Measurements from ENCODE around the gene CAPN11. TPM values are rescaled to one million over a fixed set of nuclear protein-coding genes. Genes with fewer than 3 reads are reported as not detected.

The CAPN11 gene
- total and polyA plus RNA-seq, 7 donors = 0.05 to 0.32 (median 0.13) TPM; not detected in 3

DNA sequence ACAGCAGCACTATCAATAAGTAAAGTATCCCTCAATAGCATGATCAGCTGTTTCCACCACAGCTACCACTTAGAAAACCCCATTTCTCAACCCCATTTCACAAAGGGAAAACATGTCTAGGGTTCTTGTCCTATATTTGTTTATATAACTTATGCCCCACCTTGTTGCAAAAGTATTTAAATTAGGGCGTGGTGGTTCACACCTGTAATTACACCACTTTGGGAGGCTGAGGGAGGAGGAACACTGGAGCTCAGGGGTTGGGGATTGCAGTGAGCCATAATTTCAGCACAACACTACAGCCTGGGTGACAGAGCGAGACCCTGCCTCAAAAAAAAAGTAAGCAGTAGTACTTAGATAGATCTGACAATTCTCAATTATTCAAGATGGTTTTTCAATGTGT, 35.1 kb upstream of the CAPN11 start:
- 92 to 94% (median 93%) methylated on average over 2 of the region's 2 CpGs for WGBS, 3 donors
- TF ChIP-seq, protein P1, sequence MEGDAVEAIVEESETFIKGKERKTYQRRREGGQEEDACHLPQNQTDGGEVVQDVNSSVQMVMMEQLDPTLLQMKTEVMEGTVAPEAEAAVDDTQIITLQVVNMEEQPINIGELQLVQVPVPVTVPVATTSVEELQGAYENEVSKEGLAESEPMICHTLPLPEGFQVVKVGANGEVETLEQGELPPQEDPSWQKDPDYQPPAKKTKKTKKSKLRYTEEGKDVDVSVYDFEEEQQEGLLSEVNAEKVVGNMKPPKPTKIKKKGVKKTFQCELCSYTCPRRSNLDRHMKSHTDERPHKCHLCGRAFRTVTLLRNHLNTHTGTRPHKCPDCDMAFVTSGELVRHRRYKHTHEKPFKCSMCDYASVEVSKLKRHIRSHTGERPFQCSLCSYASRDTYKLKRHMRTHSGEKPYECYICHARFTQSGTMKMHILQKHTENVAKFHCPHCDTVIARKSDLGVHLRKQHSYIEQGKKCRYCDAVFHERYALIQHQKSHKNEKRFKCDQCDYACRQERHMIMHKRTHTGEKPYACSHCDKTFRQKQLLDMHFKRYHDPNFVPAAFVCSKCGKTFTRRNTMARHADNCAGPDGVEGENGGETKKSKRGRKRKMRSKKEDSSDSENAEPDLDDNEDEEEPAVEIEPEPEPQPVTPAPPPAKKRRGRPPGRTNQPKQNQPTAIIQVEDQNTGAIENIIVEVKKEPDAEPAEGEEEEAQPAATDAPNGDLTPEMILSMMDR (IDR thresholded peaks at IDR 0.05) = no peak
- peak overlapping the region; percentile 99 for H3K27ac ChIP-seq
- DNase-seq = no peak
- peaks cover 72% of the 10 kb centered on the region for H3K4me1 ChIP-seq
- ATAC-seq = no peak
- H3K27me3 ChIP-seq (ENCODE audit: insufficient read depth in 3 of 3, low read length in 2 of 3) = no peaks in the 10 kb centered on the region
- no peaks in the 10 kb centered on the region for H3K9me3 ChIP-seq
- no peaks in the 10 kb centered on the region for H3K36me3 ChIP-seq (ENCODE audit: insufficient read depth in 1 of 2, low read depth in 1 of 2)
- intact Hi-C loops (cut with DNase I) = no loop called here
- H3K4me3 ChIP-seq = peak overlapping the region; percentile 98

DNA sequence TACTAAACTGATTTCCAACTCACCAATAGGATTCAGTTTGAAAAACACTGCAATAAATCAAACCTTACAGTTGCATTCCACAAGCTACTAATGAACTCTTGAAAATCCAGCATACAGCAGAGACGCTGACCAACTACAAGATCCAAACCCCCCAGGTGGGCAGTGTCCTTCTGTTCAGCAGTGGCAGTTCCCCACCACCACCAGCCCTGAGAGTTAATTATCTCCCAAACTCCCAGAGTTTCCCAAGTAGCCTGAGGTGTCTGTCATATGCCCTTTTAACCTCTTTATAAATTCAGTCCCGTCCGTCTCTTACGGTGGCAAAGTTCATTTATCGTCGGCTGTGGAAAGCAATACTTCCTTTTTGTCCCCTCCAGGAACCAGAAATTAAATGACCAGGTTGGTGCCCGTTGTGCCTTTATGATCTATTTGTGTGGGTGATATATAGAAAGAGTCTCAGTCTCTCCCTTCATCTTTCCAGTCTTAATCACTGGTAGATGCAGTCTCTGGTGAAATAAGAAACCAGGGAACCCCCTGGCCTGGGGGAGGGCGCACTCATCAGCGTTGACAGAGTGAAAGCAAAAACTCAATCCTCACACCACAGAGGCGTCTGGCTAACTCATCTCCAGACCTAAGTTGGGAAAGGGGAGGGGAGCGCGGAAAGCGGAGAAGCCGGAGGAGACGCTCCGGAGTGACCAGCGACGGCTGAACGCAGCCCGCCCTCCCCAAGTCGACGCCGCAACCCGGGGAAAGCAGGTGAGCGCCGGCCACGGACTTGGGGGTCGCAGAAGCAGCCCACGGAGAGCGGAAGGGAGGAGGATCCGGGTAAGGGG, 32.1 kb upstream of the CAPN11 start:
- ATAC-seq = peak; percentile 80 to 84 (median 83)
- H3K9me3 ChIP-seq = no peaks in the 10 kb centered on the region
- peaks cover 0 to 10% of the 10 kb centered on the region in 2 donors for H3K36me3 ChIP-seq (ENCODE audit: insufficient read depth in 1 of 2, low read depth in 1 of 2)
- peak overlapping the region; percentile 99 for H3K27ac ChIP-seq
- H3K4me3 ChIP-seq = peak overlapping the region; percentile 98
- H3K27me3 ChIP-seq (ENCODE audit: insufficient read depth in 3 of 3, low read length in 2 of 3) = no peaks in the 10 kb centered on the region
- H3K4me1 ChIP-seq = peaks cover 48% of the 10 kb centered on the region
- WGBS, 3 donors = 1% methylated on average over 14 to 31 of the region's 31 CpGs
- TF ChIP-seq, protein P1 (IDR thresholded peaks at IDR 0.05) = no peak
- DNase-seq = peak; percentile 74 to 82
- intact Hi-C loops (cut with DNase I) = loop anchor here in 1 of 2 donors (1.0 kb wide), 1 partner anchor 17 kb away; no protein-coding TSS in a partner anchor

DNA sequence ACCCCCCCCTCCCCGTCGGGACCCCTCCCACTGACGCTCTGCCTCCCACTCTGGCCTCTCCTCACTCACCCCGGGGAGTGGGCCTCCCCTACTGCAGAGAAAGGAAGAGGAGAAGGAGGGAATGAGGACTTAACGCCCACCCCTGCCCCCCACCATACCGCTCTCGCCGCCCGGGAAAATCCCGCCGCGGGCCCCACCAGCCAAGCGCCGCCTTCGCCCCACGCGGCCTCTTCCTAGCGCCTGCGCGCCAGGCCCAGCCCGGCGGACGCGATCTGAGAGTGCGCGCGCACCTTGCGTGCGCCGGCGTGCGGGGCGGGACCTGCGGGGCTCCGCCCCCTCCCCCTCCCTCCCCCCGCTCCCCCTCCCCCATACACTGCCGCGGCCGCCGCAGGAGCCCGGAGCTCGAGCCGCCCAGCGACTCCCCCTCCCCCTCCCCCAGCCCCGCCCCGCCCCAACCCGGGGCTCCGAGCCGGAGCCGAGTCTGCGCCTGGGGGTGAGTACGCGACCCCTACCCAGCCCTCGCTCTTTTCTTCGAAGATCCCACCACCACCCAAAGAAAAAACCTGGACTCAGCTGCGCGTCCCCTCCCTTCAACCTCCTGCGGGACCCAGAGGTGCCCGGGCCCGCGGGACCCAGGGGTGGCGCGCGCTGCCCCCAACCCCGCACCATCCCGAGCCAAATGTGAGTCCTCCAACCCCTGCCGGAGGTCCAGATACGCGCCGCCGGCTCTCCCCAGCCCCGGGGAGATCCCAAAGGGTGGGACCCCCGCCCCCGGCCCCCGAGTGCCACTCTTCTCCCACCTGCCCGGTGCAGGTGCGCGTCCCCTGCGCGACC, 31.2 kb upstream of the CAPN11 start, which contains the start of the genes MRPL14 and TMEM63B:
MRPL14 (minus strand) TSS at position 267 of the 834 bp plus-strand sequence. CDS start 10,841 bp downstream, outside the sequence.
TMEM63B (plus strand) TSS at position 369 of the 834 bp plus-strand sequence. CDS start 7,031 bp downstream, outside the sequence.
- peaks cover 0 to 10% of the 10 kb centered on the region in 2 donors for H3K36me3 ChIP-seq (ENCODE audit: insufficient read depth in 1 of 2, low read depth in 1 of 2)
- no peaks in the 10 kb centered on the region for H3K27me3 ChIP-seq (ENCODE audit: insufficient read depth in 3 of 3, low read length in 2 of 3)
- intact Hi-C loops (cut with DNase I) = loop anchor here in 1 of 2 donors (1.0 kb wide), 1 partner anchor 18 kb away; no protein-coding TSS in a partner anchor
- peak; percentile 89 to 95 for DNase-seq
- H3K27ac ChIP-seq = peak within 1 kb of the TSS; percentile 99
- peak; percentile 89 to 93 (median 92) for ATAC-seq
- H3K4me3 ChIP-seq = peak within 1 kb of the TSS; percentile 98
- 0 to 1% (median 1%) methylated on average over 39 to 74 of the region's 80 CpGs for WGBS, 3 donors
- H3K4me1 ChIP-seq = peaks cover 42% of the 10 kb centered on the region
- no peaks in the 10 kb centered on the region for H3K9me3 ChIP-seq
- TF ChIP-seq, protein P1 (IDR thresholded peaks at IDR 0.05) = no peak

DNA sequence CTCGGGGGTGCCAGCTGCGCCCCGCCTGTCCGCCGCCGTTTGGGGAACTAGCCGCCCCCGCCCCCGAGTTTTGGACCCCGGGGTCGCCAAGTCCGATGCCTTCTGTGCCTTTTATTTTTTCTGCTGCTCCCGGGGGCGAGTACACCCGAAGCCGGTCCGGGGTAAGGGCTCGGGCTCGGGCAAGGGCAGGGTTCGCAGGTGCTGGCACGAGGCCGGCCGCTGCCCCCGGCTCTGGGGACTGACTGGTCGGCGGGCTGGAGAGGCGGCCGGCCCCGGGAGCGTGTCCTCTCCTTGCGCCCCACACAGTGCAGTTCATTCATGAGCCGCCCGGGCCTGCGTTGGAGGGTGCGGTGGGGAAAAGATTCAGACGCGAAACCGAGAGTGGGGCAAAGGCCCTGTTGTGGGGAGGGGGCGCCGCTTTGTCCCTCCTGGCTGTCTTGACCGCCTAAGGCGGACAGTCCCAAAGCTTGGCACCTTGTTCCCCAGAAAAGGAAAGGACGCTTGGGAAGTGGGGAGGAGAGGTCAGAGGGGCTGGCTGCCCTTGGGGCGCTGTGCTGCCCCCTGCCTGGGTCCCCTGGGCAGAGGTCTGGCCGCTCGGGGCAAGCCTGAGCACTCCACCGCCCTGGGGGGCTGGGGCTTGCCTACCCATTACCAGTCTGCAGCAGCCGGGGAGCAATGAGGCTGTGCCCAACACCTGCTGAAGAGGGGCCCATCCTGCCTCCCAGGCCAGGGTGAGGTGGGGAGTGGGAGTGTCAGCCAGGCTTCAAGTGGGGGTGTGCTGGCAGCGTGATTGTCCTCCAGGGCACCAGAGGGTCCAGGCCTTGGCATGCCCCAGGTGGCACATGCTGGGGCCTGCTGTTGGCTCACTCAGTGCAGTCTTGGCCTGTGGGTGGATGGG, 30.4 kb upstream of the CAPN11 start:
- TF ChIP-seq, protein P1 (IDR thresholded peaks at IDR 0.05) = peak; percentile 19
- no peaks in the 10 kb centered on the region for H3K9me3 ChIP-seq
- peak overlapping the region; percentile 99 for H3K27ac ChIP-seq
- intact Hi-C loops (cut with DNase I) = no loop called here
- H3K4me1 ChIP-seq = peaks cover 40% of the 10 kb centered on the region
- H3K4me3 ChIP-seq = peak overlapping the region; percentile 98
- DNase-seq = peak; percentile 48 to 74
- no peaks in the 10 kb centered on the region for H3K27me3 ChIP-seq (ENCODE audit: insufficient read depth in 3 of 3, low read length in 2 of 3)
- peaks cover 0 to 10% of the 10 kb centered on the region in 2 donors for H3K36me3 ChIP-seq (ENCODE audit: insufficient read depth in 1 of 2, low read depth in 1 of 2)
- peak; percentile 40 to 64 (median 48) for ATAC-seq
- 3 to 5% (median 3%) methylated on average over 45 to 49 of the region's 49 CpGs for WGBS, 3 donors

Measured in psoas muscle (tissue), 8 donors.